ENCODE results near the gene IL17RA.
"Not testable (repeated sequence)": the region's sequence is repeated elsewhere in the genome, so short reads cannot be mapped to it uniquely, and the experiment has no call there.

The IL17RA gene

DNA sequence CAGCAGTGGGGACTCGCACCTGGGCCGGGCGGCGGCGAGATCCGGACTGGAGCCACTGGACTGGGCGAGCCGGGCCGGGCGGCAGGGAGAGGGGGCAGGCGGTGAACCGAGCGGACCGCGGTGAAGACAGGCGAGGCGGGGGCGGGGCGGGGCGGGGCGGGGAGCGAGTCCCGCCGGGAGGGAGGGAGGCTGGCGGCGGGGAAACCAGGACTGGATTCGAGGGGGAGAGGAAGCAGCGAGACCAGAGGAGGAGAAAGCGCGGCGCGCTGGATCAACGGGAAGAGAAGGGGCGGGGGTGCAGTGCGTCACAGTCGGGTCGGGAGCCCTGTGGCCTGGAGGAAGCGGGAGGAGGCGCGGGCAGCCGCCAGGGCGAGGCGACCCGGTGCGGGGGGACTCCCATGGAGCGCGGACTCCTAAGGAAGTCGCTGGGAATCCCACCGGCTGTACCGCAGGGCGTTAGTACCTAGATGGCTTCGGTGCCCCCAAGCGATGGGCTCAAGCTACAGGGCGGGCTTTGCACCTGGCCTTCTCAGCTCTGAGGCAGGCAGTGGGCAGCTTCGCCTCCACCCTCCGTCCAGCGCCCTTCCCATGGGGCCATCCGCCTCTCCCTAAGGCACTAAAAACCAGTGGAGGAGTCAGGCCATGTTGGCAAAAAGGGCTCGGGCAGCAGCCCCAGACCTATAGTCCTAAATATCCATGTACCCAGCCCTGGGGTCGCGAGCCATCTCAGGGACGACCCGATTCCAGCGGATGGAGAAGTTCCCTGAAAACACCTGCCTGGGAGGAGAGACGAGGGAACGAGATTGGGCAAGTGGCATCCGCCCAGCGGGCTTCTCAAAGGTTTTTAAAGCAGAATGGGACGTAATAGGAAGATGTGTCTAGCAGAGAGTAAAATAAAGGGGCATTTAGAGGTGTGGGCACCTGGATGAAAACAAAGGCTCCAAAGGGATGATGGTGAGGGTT, 36.7 kb downstream of the IL17RA start, which contains the start of gene TMEM121B:
TSS of gene TMEM121B (minus strand) at position 128 of the 963 bp plus-strand sequence. CDS start 233 bp downstream, outside the sequence.
- DNase-seq = no peak

DNA sequence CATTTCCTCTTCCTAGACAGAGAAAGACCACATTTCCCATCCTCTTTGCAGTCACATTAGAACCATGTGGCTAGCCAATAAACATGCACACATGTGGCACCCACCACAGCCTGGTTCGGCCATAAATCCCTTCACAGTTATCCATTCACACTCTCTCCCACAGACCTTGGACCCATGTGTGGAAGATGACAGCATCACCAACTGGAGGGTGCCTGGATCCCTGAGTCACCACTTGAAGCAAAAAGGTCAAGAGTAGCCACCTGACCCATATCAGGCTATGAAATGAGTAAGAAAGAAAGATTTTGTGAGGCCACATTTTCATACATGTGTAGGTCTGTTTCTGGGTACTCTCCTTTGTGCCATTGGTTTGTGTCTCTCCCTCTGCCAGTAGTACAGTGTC, 45.4 kb downstream of the IL17RA start:
- no peak for DNase-seq

DNA sequence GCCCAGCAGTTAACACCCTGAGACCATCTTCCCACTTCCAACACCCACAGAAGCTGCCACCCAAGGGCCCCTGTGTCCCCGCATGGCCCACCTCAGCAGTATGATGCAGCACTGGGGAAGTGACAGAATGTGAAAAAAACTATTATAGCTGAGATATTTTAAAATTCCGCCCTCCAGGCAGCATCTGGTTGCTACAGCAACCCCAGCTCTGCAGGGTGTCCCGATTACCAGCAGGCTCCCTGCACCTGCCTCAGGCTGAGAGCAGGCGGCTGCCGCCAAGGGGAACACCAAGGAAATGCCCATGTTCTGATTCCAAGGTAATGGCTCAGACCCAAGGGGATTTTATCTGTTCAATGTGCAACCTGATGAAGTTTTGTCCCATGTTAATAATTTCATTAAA, 46.9 kb downstream of the IL17RA start:
- DNase-seq = no peak

DNA sequence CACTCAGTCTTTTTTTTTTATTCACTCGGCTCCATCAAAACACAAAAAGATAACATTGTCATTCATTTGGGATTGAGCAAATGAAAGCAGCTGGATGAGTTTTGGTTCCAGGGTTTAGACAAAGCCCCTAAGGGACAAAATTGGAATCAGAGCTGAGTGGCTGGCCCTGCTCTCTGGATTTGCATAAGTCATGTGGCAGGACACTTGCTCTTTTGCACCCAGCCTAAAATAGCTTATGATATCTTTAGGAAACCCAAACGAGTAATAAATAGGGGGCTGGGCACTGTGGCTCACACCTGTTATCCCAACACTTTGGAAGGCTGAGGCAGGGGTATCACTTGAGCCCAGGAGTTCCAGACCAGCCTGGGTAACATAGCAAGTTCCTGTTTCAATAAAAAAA, 47.3 kb downstream of the IL17RA start:
- no peak for DNase-seq

DNA sequence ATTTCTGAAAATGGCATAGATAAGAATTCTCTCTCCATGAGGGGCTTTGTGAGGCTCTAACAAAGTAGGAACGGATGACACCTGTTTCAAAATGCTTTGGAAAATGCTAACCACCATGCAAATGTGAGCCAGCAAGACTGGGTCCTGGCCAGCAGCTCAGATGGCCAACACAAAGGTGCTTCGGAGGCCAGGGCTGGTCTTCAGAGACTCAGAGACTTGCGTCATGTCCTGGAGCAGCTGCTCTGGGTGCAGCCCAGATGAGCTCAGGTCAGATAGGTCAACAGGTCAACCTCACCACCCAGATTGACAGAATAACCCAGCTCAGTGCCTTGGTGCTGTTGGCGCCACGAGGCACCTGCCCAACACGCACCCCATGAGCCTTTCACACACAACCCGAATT, 48.3 kb downstream of the IL17RA start:
- DNase-seq = no peak

DNA sequence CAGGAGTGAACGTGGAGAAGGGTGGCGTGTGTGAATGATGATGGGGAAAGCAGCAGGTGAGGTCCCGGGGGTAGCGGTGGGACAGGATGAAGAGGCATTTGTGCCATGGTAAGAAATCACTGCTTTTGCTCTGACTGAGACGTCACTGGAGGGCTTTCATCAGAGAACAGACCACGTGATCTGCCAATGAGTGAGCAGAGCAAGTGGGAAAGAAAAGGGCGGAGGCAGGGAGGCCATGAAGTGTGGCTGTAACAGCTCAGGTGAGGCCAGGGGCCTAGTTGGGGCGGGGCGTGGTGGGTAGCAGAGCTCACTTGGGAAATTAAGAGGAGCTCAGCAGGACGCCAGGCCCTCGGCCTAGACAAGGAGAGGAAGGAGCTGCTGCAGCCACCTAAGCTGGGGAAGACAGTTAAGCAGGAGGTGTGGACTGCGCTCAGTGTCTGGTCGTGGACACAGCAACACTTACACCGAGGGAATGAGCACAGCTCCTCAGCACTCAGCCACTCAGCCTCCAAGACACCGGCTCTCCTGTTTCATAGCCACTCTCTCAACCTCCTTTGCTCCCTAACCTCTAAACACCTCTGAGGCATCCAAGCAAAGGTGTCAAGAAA, 50.5 kb downstream of the IL17RA start:
- no peak for DNase-seq

DNA sequence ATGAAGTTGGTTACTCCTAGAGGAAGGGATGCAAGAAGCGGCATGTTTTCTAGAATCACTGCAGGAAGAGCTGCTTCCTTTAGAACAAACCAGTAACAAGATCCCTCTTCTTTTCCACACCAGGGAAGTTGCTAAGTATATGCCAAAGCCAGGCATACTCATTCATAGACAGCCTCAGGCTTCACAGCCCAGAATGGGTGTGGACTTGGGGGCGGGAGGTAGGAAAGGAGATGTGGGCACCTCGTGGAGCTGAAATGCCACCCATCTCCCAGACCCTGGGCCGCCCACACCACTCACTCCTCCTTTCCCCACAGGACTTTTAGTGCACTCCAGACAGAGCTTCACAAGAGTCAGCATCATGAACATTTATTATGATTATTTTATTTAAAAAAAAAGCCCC, 52.4 kb downstream of the IL17RA start:
- DNase-seq = no peak

DNA sequence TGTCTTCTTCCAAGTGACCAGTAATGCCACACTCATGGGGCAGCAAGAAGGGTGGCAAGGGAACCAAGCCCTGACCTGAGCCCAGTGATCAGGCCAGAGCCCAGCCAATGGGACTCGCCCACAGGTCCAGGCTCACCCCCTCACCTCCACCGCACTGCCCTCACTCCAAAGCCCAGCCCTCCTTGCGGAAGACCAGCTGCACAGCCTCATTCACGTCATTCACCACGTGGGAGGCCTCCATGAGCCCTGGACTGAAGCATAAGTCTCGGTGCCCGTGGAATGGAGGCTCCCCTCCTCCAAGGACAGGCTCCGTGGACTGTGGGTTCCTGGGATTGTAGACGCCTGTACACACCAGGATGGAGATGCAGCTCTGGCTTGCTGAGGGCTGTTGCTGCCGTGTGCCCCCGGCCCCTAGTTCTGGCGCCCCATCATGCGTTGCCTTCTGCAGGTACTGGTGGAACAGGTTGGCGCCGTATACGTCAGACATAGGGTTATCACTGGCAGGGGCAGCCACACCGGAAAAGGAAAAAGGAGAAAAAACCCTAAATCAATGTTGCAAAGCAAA, 53.1 kb downstream of the IL17RA start:
- no peak for DNase-seq

DNA sequence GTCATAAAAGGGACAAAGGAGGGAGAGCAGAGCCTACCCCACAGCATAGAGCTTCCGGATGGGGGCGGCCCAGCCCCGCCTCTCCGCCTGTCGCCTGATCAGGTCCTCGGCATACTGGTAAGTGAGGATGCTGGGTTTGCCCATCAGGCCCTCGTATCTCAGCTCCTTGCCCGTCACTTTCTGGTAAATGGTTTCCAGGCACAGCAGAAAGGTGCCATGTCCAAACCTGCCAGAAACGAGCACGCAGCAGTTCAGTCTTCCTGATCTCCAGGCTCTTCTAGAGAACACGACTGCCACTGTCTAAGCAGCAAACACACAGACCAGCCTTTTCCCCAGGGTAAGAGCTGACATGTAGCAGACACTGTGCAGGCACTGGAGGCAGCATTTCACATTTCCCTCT, 53.7 kb downstream of the IL17RA start:
- no peak for DNase-seq

DNA sequence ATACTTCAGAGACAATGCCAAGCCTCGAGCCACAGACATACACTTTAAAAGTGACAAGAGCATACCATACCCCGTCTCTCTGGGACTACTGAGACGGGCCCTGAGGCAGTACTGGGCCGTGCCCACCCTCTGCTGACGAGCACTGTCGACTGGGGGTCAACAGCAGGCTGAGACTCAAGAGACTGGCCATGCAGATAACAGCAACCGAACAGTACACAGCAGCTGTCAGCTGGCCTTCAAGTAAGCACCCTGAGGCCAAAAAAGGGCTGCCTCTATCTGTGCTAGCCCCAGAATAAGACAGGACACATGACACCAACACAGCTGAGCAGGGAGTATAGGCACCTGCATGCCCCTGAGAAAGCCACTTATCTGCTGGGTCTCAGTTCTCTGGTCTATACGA, 55.2 kb downstream of the IL17RA start:
- no peak for DNase-seq

DNA sequence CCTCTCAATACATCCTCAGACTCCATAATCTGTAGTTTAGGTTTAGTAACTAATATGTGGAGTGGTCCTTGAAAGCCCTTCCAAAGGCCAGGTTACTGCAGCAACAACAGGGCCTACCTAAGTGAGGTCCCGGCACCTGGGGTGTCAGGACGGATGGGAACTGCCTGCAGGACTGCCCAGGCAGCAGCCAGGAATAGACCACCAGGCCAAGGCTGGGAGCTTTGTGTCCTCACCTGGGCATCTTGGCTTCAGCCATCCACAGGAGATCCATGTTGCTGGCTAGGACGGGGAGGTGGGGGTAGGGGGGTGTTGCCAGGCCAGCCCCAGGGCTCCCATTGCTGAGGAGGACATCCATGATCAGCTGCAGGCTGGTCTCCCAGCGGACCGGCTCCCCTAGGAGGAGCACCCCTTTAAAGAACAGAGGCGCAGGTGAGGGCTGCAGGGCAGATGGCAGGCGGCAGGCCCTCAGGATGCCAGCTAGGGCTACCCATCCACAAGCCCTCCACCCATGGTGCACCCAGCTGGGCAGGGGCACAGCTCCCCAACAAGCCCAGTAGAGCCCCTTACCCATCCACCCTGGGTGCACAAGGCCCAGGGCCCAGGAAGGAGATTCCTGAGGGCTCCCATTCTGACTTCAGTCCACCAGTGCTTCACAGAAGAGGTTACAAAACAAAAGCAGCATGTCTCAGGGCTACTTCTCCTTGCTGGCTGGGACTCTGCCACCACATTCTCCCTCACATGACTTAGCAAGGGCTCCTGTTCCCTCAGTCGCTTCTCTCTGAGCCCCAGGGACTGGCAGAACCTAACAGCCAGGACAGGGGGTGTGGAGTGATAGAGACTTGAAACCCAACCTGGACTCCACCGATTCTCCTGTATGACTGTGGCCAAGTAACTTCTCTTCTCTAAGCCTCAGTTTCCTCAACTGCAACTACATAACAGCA, 56.3 kb downstream of the IL17RA start:
- DNase-seq = no peak

DNA sequence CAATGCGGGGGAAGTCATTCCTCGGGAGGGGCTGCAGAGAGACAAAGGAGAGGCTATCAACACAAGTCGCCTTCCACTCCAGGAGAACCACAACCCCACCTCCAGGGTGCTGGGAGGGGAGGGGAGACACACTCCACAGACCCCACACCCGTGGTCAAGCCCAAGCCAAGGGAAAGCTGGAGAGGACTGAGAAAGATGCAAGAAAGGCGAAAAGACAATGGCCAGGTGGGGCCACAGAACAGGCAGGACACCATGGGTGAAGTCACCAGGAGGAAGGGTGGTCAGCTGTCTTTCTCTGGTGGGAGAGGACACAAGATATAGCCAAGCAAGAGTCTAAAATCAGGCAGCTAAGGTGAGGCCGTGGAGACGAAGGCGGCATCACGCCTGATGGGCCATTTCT, 58.3 kb downstream of the IL17RA start:
- DNase-seq = no peak

DNA sequence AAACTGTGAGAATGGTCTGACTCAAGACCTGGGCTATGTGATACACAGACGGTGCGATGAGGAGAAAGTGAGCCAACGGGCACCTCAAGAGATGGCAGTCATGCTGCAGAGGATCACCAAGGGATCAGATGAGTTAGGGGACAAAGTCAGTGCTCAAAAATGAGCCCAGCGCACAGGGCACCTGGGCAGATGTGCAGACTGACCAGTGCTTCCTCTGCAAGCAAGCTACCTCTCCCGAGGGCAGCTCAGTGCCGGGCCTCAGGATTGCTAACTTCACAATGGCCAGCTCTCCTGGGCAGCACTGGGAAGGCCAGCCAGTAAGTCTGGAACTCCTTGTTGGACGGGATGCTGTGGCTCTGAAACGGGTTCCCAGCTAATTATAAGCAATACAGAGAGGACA, 59.0 kb downstream of the IL17RA start:
- DNase-seq = no peak

DNA sequence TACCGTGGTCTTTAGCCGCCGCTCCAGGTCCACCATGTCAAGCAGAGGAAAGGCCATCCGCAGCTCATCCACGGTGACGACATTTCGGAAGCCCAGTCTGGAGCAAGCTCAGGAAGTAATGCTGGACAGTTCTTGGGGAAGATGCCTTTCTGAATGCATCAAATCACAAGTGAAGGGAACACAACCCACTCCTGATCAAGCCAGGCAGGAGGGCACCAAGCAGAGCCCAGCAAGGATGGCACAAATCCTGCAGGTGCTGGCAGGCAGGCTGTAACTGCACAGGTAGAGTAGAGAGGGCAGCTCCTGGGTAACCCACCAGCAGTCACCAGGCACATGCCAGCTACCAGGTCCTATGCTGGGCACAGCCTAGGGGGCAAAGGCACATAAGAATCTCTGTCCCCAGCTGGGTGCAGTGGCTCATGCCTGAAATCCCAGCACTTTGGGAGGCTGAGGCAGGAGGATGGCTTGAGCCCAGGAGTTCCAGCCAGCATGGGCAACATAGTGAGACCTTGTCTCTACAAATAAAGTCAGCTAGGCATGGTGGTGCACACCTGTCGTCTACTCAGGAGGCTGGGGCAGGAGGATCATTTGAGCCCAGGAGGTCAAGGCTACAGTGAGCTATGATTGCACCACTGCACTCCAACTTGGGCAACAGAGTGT, 60.4 kb downstream of the IL17RA start:
- DNase-seq = no peak

DNA sequence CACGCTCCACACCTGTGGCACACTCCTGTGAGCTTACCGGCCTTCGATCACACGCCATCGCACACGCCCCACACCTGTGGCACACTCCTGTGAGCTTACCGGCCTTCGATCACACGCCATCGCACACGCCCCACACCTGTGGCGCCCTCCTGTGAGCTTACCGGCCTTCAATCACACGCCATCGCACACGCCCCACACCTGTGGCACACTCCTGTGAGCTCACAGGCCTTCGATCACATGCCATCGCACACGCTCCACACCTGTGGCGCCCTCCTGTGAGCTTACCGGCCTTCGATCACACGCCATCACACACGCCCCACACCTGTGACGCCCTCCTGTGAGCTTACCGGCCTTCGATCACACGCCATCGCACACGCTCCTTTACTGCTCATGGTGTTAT, 62.7 kb downstream of the IL17RA start:
- DNase-seq = not testable (repeated sequence)

DNA sequence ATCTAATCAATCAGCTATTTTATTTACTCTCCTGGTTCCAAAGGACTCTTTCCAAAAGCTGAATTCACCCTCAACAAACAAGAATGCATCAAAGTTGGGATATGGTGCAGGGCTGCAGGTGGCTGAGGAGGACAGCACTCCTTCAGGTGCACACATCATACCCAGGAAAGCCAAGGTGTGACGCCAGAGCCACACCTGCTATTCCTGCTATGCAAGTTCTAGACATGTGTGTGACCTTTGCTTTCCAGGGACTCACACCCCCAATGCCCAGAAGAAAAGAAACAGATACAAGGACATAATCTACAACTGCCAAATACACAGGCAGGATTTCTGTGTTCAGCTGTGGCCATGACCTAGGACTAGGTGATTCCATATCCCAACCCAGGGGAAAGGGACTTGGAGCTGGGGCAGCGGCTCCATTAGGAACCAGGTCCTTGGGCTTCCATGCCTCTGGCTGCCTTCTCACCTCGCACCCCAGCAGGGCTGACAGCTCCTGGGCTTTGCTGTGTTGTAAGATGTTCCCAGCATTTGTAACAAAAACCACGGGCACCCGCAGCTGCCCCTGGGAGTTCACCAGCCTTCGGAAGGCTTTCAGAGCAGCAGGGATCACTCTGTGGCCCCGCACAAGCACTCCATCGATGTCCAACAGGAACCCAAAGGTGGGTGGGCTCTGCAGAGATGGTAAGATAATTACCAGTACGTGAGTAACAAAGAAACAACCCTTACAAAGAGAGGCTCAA, 64.4 kb downstream of the IL17RA start:
- no peak for DNase-seq

DNA sequence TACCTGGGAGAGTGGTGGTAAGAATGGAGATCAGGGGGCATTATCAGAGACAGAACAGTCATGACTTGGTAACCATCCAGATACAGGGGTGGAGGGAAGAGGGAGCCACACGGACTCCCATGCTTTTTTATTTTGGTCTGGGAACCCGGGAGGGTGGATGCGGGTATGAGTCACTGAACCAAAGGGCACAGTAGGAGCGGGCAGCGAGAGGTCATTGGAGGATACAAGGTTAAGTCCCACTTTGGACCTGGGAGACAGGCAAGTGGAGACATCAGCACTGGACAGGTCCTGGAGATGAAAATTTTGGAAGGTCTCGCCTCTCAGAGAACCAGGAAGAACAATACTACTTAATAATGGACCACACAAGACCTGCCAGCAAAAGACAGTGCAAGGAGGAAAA, 67.5 kb downstream of the IL17RA start:
- no peak for DNase-seq

DNA sequence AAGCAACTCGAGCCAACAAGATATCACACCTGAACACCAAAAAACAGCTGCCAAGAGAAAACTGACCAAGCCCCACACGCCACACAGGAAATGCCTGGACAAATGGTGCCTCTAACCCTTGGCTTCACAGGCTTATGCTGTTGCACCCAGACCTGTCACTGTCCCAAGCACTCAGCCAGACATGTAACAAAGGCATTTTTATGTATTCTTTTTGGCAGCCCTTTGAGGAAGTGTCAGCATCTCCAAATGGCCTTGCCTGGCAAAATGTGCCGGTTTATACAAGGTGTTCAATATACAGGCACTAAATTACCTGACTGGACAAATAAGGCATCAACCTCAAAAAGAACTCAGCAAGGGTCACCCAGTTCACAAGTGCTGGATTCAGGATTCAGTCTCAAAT, 68.2 kb downstream of the IL17RA start:
- no peak for DNase-seq

DNA sequence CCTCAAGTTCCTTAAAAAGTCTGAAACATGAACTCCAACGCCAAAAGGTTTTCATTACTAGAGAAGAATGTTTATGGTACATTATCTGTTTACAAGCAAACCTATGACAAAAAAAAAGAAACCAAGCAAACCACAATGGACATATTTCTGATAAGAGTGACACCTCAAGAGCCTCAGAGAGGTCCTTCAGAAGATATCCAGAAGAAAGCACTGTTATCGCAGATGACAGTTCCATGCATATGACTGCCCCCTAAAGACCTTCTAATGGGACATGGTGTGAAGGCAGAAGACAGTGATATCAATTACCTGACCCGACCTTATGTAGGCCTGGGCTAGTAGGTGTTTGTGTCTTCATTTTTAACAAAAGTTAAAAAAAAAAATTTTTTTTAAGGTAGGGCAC, 71.1 kb downstream of the IL17RA start:
- no peak for DNase-seq

DNA sequence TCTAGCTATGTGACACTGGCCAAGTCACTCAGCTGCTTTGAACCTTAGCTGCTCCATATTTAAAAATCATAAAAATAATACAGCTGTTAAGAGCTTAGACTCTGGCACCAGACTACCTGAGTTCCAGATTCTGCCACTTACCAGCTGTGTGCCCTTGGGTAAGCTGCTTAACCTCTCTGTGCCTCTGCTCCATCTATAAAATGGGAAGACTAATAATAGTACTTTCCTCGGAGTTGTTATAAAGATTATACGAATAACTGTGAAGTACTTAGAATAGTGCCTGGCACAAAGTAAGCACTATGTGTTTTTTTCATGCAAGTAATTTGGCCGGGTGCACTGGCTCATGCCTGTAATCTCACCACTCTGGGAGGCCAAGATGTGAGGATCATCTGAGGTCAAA, 72.9 kb downstream of the IL17RA start:
- no peak for DNase-seq

DNA sequence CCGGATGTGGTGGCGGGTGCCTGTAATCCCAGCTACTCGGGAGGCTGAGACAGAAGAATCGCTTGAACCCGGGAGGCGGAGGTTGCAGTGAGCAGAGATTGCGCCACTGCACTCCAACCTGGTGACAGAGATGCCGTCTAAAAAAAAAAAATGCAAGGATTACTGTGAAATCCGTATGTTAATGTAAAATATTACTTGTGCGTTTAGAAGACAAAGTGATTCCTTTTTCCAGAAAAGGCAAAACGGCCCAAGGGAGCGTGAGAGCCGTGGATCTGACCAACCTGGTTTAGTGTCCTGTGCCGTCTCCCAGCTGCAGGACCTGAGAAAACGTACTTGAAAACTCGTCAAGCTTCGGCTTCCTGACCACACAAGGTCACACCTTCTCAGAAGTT, 73.4 kb downstream of the IL17RA start:
- DNase-seq = no peak

Measured in activated CD4-positive, CD25-positive, alpha-beta regulatory T cell treated with anti-CD3 and anti-CD28 coated beads, Interleukin-2, amount 50 U/mL, for 72 hours (primary cell).